Measurements from ENCODE around the gene LDLRAD3.

DNA sequence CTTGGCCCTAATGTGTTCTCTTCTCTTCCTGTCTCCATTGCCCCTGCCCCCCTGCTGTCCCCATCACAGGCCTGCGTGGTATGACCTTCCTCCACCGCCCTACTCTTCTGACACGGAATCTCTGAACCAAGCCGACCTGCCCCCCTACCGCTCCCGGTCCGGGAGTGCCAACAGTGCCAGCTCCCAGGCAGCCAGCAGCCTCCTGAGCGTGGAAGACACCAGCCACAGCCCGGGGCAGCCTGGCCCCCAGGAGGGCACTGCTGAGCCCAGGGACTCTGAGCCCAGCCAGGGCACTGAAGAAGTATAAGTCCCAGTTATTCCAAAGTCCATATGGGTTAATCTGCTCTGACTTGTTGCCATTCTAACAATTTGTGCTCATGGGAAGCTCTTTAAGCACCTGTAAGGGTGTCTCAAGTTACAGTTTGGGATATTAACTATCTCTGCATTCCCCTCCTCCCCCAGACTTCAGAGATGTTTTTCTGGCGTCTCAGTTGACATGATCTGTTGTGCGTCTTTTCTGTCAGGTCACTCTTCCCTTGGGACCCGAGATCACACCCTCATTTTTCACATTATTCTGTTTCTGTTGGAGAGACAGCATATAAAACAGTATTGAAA lies 285.3 kb downstream of the LDLRAD3 start:
- TF ChIP-seq CTCF (IDR thresholded peaks at IDR 0.05; ENCODE audit: low read depth, low read length) (no peak), EZH2phosphoT487 (IDR thresholded peaks at IDR 0.05; ENCODE audit: low read depth) (no peak)
